NCI-H2196 treated with DMSO at 0.1 percent for 48 hours (cell line): Measurements from ENCODE around the gene DAGLA.
A peak's percentile ranks its signal among the peaks of the same experiment; 100 is the strongest.
"Not testable (repeated sequence)": the region's sequence is repeated elsewhere in the genome, so short reads cannot be mapped to it uniquely, and the experiment has no call there.

Experiments
- DNase-seq: peaks from one replicate; lab custom pipeline; 2025; ENCODE audit not compliant: unreplicated experiment; lab: John Stamatoyannopoulos, UW

Gene DAGLA, protein sequence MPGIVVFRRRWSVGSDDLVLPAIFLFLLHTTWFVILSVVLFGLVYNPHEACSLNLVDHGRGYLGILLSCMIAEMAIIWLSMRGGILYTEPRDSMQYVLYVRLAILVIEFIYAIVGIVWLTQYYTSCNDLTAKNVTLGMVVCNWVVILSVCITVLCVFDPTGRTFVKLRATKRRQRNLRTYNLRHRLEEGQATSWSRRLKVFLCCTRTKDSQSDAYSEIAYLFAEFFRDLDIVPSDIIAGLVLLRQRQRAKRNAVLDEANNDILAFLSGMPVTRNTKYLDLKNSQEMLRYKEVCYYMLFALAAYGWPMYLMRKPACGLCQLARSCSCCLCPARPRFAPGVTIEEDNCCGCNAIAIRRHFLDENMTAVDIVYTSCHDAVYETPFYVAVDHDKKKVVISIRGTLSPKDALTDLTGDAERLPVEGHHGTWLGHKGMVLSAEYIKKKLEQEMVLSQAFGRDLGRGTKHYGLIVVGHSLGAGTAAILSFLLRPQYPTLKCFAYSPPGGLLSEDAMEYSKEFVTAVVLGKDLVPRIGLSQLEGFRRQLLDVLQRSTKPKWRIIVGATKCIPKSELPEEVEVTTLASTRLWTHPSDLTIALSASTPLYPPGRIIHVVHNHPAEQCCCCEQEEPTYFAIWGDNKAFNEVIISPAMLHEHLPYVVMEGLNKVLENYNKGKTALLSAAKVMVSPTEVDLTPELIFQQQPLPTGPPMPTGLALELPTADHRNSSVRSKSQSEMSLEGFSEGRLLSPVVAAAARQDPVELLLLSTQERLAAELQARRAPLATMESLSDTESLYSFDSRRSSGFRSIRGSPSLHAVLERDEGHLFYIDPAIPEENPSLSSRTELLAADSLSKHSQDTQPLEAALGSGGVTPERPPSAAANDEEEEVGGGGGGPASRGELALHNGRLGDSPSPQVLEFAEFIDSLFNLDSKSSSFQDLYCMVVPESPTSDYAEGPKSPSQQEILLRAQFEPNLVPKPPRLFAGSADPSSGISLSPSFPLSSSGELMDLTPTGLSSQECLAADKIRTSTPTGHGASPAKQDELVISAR

DNA sequence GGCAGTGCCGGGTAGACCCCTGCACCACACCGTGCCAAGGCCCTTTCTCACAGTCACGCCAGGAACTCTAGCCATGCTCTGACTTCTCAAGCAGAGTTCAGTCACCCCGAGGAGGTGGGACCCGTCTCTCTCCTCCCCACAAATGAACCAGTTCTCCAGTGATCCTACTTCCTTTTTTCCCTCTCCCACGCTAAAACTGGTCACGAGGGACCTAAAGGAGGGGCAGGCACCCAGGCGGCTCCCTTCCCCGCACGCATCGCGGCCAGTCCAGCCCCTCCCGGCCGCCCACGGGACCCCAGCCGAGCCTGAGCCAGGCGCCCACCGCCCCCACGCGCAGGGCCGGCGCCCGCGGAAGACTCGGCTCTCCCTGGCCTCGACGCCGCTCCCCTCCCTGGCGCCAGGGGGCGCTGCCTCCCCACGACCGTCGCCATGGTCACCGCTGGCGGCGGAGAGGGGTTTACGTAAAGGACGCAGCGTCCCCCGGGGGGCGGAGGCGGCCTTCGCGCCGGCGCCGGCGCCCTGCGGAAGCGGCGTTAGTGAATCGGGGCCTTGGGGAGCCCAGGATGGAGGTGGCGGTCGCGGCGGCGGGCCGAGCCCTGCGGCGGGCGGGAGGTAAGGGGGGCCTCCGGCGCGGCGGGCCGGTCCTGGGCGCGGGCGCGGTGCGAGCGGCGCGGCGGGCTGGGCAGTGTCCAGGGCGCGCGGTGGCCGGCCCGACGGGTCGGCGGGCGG lies at the start of gene DAGLA:
Gene DAGLA (plus strand): TSS at position 499 of the 729 bp plus-strand sequence. CDS start 39,765 bp downstream, outside the sequence.
- peak; percentile 25 for DNase-seq

DNA sequence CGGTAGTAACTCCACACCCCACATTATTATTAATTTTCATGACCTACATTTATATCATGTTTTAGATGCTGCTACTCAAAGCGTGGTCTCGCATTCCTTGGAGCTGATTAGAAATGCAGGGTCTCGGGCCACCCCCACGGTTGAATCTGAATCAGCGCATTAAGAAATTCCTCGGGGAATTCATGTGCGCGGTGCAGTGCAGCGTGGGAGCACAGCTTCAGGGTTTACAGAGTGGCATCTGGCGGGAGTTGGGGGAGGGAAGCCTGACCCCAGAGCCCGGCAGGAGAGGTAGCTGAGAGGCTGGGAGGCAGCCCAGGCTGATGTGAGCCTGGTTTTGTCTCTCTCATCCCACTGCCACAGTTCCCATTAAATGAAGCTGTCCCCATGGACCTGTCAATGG lies 48.1 kb upstream of the DAGLA start:
- DNase-seq = no peak

DNA sequence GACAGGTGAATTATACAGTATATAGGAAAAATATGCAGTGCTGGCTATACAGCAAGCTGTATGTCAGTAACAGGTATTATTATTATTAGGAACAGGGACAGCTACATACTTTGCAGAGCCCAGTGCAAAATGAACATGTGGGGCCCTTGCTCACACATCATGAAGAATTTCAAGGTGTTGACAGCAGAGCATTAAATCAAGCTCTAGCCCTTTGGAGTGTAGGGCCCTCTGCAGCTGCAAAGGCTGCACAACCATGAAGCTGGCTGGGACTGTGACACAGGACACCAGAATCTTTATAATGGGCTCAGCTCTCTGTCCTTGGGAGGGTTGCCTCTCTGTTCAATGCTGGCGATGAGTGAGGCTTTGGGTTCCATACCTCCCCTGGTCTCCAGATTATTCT lies 44.9 kb upstream of the DAGLA start:
- no peak for DNase-seq

DNA sequence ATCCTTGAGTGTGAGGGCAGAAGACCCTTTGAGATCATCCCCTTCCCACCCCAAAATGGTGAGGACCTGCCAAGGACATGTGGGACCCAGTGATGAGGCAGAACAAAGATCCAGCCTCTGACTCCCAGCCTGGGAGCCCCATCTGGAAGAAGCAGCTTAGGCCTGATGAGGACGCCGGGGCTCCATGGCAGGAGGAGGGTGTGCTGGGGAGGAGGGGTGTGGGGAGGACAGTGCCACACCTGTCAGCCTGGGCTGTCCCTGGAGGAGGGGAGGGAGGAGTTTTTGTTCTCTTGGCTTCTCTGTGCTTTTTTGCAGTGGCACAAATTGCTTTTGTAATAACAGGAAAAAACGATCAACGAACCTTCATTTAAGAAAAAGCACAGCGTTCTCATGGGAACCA lies 44.4 kb upstream of the DAGLA start:
- no peak for DNase-seq

DNA sequence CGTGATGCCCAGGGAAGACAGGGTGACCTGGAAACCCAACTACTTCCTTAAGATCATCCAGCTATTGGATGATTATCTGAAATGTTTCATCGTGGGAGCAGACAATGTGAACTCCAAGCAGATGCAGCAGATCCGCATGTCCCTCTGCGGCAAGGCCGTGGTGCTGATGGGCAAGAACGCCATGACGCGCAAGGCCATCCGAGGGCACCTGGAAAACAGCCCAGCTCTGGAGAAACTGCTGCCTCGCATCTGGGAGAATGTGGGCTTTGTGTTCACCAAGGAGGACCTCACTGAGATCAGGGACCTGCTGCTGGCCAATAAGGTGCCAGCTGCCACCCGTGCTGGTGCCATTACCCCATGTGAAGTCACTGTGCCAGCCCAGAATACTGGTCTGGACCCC lies 43.5 kb upstream of the DAGLA start:
- no peak for DNase-seq

DNA sequence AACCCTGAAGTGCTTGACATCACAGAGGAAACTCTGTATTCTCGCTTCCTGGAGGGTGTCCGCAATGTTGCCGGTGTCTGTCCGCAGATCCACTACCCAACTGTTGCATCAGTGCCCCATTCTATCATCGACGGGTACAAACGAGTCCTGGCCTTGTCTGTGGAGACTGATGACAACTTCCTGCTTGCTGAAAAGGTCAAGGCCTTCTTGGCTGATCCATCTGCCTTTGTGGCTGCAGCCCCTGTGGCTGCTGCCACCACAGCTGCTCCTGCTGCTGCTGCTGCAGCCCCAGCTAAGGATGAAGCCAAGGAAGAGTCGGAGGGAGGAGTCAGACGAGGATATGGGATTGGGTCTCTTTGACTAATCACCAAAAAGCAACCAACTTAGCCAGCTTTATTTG lies 42.9 kb upstream of the DAGLA start:
- DNase-seq = no peak

DNA sequence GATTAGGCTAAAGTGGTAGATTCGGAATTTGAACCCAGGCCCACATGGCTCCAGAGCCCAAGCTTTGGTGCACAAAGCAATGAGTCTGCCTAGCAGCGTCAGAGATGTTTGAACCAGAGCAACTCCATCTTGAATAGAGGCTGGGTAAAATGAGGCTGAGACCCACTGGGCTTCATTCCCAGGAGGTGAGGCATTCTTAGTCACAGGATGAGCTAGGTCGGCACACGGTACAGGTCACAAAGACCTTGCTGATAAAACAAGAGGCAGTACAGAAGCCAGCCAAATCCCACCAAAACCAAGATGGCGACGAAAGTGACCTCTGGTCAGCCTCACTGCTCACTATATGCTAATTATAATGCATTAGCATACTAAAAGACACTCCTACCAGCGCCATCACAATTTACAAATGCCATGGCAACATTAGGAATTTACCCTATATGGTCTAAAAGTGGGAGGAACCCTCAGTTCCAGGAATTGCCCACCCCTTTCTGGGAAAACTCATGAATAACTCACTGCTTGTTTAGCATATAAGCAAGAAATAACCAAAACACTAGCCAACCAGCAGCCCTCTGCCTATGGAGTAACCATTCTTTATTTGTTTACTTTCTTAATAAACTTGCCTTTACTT lies 40.3 kb upstream of the DAGLA start:
- DNase-seq = no peak

DNA sequence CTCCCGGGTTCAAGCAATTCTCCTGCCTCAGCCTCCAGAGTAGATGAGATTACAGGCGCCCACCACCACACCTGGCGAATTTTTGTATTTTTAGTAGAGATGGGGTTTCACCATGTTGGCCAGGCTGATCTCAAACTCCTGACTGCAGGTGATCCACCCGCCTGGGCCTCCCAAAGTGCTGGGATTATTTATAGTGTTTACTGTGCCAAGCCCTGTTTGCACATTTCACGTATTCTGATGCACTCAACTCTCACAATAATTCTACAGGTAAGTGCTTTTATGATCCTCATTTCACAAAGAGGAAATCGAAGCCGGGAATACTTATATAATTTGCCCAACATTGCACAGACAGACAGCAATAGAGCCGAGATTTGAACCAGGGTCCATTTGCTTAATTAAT lies 38.0 kb upstream of the DAGLA start:
- DNase-seq = no peak

DNA sequence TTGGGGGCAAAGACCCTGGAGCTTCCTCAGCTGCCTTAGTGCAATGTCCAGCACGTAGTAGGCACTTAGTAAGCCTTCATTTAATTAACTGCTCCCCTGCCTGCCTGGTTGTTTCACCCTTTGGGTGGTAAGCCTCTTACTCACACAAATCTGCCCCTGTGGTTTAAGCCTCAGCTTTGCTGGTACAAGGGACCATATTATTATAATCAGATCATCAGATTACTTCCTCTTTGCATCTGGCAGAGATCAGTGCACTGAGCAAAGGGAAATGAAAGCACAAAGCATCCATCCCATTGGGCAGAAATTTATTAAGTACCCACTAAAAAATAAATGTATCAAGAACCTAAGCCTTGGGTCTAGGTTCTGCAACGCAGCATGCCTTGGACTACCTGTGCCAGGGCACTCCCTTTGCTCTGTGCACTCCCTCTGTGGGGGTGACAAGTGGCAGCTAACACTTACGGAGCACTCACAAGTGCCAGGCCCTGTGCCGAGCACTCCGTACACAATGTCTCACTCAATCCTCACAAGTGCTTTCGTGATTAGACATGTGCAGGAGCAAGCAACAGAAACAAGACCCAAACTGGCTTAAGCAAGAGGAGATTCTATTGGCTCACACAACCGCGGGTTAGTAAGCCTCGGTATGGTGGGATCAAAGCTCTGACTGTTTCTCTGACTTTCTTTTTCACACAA lies 34.9 kb upstream of the DAGLA start:
- DNase-seq = no peak

DNA sequence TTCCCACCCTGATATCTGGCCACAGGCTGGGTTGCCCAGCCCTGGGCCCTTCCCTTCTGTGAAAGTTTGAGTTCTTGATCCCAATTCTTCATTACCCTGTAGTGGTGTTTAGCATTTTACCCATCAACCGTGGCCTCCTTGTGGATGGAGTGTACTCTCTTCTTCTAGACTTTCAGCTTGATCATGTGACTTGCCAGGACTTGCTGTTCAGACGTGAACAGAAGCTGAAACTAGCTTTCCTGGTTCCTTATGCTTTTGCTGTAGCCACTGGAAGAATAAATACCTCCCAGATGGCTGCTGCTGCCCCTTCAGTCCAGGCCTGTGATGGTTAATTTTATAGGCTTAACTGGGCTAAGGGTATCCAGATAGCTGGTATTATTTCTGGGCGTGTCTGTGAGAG lies 32.7 kb upstream of the DAGLA start:
- no peak for DNase-seq

DNA sequence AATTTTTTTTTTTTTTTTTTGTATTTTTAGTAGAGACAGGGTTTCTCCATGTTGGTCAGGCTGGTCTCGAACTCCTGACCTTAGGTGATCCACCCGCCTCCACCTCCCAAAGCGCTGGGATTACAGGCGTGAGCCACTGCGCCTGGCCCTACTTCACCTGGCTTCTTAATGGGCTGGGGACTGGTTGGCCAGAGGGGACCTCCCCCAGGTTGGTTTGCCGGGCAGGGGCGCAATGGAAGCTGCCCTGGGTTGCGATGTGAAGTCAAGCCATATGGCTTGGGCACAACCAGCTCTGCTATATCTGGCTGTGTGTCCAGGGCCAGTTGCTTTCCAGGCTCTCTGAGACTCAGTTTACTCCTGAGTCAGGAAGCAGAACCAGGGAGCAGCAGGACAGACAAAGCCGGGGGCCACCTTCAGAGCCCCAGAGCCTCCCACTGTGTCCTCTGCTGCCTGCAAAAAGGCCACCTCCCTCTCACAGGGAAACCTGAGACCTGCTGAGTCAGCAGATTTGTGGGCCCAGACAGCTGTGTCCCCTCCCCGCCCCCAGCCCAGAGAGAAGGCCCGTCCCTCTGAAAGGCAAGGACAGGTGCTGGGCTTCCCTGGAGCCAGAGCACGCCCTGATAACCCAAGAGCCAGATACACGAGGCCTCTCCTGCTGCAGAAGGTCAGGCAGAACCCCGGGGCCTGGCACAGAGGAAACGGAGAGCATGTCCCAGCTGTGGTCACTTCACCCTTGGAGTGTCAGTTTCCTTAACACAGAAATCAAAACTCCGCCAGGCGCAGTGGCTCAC lies 29.2 kb upstream of the DAGLA start:
- DNase-seq = peak; percentile 21

DNA sequence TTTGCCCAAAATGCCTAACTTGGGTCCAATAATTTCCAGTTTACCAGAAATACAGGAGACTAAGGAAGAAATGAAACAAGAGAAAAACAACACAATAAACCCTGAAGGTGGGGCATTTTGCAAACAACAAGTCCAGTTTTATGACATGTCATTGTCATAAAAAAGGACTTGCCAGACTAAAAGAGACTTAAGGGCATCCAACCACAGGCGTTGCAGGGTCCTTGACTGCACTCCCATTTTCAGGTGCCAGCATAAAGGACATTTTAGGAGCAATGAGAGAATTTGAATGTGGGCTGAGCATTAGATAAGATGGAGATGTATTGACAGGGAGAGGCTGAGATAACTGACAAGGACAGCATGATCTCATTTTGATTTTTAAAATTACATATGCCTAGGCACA lies 28.1 kb upstream of the DAGLA start:
- DNase-seq = no peak

DNA sequence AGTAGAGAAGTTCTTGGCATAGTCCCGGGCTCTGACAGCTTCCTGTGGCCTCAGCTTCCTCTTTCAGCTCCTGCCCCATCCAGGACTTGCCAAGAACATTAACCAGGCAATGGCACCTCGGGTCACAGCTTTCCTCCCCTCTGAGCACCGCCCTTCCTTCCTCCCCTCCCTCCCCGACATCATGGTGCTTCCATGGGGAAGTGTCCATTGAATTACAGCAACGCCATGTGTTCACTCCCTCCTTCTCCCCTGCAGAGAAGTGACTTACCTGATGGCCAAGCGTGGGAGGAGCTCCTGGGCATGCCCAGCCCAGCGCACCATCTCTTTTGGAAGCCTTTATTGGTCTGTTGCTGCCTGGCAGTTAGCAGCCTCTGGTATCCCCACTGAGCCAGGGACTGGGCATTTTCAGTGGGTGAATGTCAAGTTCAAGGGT lies 25.8 kb upstream of the DAGLA start:
- no peak for DNase-seq

DNA sequence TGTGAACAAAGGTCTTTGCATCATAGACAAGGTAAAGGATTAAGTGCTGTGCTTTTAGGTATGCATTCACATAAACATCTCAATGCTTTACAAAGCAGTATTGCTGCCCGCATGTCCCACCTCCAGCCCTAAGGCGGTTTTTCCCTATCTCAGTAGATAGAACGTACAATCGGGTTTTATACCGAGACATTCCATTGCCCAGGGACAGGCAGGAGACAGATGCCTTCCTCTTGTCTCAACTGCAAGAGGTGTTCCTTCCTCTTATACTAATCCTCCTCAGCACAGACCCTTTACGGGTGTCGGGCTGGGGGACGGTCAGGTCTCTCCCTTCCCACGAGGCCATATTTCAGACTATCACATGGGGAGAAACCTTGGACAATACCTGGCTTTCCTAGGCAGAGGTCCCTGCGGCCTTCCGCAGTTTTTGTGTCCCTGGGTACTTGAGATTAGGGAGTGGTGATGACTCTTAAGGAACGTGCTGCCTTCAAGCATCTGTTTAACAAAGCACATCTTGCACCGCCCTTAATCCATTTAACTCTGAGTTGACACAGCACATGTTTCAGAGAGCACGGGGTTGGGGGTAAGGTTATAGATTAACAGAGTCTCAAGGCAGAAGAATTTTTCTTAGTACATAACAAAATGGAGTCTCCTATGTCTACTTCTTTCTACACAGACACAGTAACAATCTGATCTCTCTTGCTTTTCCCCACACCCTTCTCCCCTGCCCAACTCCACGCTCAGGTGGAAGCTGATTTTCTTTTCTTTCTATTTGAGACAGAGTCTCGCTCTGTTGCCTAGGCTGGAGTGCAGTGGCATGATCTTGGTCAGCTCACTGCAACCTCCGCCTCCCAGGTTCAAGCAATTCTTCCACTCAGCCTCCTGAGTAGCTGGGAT lies 24.7 kb upstream of the DAGLA start:
- DNase-seq = not testable (repeated sequence)

DNA sequence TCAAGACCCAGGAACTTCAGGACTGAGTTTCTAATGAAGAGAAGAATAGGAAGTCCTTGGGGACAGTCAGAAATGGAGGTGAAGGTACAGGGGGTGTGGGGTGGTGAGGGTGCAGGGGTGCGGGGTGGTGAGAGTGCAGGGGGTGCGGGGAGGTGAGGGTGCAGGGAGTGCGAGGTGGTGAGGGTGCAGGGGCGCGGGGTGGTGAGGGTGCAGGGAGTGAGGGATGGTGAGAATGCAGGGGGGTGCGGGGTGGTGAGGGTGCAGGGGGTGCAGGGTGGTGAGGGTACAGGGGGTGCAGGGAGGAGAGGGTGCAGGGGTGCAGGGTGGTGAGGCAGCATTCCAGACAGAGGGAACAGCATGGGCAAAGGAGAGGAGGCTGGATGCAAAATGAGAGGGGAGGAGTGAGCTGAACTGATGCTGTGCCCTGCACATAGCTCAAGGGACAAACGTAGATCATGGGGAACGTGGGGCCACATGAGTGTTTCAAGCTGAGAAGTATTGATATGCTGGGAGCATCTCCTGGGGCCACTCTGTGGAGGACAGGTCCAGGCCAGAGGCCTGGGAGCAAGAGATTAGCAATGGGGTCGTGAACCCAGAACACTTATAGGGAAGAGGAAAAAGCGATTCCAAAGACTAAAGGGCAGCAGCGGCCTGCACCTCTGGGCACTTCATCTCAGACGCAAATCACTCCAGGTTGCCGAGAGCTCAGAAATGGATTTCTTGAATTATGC lies 23.7 kb upstream of the DAGLA start:
- DNase-seq = no peak

DNA sequence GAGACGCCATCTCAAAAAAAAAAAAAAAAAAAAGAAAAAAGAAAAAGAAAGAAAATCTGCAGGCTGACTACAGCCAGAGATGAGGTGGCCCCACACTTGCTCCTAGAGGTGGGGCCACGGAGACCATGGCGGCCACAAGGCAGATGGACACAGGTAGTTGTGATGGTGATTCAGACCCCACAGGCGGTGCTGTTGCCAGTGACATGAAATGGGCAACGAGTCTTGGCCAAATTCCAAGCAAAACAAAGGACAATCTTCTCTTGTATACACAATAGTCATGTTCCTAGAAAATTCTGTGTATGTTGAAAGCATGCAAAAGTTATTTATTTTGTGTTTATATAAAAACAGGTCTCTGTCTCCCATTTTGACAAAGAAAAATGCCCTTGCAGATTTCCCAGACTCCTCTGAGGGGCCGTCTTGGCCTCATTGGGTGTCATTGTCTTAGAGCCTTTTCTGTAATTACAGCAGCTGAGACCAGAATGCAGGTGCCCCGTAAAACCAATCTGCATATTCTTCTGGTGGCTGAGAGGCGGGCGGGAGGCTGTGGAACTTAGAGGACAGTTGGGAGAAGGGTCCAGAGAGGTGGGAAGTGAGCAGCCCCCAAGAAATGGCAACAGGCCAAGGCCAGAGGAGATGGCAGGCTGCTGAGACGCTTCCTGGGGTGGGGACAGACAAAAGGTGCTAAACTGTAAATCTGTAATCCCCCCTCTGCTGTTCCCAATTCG lies 22.5 kb upstream of the DAGLA start:
- DNase-seq = no peak
